CD4-positive, alpha-beta T cell treated with Interleukin-6 at 100 ng/mL for 8 hours (primary cell): ENCODE measurements around the gene PRTFDC1.

ENCODE experiments used
- DNase-seq: peaks from one replicate; pipeline ENCODE4 v3.0.0-alpha.2; 2020; ENCODE audit warnings: mixed read lengths, low spot score

Gene PRTFDC1

DNA sequence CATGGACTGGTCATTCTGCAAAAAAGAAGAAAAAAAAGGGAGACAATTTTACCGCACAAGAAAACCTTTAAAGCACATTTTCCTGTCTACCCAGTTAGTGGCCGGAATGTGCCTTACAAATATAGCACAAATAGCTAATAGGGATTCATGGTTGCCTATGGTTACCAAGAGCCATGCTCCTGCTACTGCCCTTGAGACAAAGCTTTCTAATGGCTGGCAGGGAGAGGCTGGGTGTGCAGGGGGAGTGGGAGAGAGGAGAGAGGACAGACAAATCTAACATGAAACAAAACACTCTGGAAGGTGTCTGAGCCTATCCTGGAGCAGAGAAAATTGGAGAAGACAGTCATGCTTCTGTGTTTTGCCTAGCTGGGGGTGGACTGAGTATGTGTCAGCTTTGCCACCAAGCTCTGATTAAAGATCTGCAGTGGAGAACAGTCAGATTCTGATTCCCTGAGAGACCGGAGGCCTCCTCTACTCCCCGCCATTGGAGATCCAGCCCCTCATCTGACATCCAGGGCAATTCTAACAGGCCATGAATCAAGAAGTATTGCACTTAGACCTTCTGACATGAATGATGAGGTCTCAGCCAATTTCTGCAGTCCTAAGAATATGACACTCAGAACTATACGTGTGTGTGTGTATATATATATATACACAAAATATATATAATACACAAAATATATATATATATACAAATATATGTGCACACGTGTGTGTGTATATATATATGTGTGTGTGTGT lies 80.2 kb downstream of the PRTFDC1 start:
- no peak for DNase-seq

DNA sequence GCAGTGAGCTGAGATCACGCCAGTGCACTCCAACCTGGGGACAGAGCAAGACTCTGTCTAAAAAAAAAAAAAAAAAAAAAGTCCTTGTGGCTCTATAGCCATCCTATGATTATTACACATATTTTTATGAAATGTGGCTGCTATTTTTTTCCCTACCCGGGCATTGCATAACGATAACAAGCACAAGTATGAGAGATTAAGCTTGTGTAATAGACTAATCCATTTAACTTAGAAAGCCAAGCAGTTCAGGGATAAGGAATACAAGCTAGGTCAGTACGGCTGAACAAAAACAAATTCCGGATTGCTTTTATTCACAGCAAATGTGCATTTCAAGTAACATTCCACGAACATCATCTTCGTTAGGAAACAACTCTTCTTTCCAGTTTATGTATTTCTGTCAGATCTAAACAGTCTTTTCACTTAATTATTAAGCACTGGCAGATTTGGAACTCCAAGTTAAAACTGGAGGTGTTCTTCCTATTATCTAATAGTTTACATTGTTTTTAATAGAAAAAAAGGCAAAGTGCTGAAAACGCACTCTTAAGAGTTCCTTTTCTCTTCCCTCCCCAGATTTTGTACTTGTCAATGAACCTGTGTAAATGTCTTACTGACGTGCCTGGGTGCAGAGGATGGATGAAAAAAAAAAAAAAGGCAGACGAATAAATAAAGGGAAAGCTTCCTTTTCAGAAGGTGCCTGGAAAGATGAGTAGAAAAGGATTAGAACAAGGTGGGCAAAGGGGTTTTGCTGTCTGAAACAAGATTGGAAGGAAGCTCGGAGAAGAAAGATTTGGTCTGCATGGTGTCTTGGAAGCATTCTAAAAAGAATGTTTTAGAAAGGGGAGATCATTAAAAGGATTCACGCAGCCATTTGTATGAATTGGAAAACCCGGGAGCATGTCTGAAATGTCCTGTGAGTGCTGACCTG lies 81.1 kb downstream of the PRTFDC1 start:
- DNase-seq = no peak

DNA sequence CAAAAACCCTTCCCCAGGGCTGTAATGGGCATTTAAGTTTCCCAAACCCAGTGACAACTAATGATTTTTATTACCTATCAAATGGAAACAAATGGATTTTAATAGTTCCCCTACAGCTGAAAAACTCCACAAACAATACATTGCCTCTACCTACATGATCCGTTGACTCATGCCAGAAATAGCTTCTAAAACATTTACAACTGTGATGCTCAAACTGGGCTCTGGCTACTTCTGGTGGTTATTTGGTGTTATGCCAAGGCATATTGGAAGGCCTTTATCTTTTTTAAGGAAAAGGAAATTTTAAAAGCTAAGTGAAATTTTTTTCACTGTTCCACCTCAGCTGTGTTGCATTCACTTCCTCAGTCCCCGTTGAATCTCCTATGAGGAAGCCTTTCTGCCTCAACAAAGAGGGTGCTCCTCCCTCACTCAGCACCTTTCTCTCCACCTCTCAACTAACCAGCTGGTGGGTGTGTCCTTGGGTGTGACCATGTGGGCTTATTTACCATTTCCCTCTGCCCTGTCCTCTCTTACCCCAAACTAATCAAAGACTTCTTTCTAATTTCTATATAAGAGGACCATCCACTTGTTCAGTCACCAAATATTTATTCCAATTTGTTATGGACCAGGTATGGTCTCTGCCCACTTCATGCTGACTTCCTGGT lies 82.9 kb downstream of the PRTFDC1 start:
- no peak for DNase-seq

DNA sequence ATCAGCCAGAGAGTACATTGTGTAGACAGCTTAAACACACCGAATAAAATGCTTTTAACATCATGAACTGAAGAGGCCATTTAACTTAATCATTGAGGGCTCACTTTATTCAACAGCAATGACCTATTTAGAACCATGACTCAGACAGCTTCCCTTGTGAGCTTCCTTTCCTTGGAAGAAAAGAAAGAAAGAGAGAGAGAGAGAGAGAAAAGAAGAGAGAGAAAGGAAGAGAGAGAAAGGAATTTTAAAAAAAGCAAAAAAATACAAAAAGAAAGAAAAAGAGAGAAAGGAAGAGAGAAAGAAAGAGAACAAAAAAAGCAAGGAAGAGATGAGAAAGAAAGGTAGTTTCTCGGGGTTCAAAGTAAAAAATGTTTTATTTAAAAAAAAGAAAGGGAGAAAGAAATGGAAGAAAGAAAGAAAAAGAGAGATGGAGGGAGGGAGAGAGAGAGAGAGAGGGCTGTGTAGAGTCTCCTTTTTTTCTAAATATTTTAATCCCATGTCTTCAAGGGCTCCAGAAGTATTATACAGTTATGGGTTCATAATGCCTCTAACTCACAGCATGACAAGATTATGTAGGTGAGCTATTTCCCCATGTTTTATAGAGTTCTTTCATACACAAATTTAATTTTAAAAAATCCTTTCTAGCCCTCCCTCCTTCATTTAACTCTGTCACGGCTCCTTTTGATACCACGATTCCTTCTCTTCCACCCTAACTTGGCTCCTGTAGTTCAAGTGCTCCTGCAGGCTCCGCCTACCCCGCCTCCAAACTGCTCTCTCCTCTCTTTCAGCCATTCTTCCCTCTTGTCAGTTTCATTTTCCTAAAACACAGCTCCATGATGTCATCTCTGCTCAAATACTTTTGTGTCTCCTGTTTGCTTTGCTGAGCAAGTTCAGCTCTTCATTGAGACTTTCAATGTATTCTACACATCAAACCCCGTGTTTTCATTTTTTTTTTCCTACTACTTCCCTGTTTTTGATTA lies 85.5 kb downstream of the PRTFDC1 start:
- no peak for DNase-seq

DNA sequence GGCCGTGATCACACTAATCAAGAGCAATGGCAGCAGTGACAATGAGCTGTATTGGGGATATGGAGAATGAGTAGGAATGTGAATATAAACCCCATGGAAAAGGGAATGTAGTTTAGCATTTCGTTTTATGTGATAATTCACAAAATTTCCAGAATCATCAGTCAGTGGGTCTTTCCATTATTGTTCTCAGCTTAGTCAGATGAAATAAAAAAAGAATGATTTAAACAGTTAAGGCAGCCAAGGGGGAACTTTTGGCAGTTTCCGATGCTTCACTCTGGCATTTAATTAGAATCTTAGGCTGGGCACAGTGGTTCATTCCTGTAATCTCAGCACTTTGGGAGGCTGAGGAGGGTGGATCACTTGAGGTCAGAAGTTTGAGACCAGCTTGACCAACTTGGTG lies 86.6 kb downstream of the PRTFDC1 start:
- DNase-seq = no peak

DNA sequence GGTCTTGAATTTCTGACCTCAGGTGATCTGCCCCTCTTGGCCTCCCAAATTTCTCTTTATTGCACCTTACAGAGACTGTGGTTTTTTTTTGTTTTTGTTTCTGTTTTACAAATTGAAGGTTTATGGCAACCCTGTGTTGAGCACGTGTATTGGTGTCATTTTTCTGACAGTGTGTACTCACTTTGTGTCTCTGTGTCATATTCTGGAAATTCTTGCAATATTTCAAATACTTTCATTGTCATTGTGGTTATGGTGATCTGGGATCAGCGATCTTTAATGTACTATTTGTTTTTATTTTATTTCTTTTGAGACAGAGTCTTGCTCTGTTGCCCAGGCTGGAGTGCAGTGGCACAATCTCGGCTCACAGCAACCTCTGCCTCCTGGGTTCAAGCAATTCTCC lies 89.8 kb downstream of the PRTFDC1 start:
- no peak for DNase-seq

DNA sequence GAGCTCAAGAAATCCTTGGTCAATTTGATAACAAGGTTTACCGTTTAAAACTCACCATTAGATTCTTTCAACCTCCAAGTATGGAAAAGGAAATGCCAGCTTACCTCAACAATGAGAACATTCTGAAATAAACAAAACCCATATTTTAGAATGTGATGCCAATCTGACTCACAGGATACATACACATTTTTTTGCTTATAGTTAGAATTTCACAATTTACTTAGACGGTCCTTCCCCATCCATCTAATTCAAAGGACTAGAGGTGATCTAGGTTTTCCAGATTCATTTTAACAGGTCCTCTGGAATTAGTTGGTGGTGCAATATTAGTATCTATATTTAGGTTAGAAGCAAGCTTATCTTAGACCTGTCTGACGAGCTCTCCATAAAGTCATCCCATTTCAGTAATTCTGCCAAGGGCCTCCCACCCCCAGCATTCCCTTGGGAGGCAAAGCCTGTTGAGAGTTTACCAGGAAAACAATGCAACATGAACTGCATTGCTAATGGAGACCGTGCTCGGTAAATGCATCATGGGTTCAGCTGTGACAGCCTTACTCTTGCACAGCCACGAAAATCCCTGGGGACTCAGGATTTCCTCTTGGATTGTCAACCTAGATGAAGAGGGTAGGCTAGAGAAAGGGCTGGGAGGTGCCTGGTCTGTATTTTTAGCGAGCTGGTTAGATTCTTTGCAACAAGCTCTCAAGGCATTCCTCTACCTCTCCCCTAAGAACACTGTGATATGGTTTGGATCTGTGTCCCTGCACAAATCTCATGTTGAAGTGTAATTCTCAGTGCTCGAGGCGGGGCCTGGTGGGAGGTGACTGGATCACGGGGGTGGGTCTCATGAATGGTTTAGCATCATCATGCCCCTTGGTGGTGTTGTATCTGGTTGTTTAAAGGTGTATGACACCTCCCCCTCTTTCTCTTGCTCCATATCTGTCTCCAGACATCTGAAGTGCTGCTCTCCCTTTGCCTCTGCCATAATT lies 93.8 kb downstream of the PRTFDC1 start:
- no peak for DNase-seq

DNA sequence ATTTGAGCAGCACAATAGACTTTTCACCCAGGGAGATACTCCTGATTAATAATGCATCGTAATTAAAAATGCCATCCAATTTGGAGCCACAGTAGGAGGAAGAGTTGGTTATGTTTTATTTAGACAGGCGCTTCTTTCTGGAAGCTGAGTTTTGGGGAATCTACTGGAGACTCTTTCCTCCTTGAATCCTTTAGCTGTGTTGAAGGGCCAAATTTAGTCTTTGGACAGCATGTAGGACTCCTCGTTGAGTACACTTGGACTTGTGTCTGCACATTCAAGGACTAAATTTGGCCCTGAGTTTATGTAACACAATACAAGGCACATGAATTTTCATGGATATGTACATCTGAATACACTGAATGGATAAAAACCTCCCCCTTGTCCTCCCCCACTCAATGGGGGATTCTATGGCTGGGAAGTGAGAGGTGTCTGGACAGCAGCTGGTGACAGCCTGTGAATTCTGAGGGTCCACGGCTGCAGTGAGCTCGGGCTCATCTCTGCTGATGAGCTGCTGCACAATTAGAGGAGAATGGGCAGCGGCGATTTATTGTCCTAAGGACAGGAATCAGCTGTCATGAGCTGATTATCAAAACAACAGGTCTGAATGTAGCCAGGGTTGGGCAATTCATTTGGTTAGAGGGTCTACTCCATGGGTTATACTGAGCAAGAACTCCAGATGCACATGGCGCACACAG lies 95.2 kb downstream of the PRTFDC1 start:
- no peak for DNase-seq

DNA sequence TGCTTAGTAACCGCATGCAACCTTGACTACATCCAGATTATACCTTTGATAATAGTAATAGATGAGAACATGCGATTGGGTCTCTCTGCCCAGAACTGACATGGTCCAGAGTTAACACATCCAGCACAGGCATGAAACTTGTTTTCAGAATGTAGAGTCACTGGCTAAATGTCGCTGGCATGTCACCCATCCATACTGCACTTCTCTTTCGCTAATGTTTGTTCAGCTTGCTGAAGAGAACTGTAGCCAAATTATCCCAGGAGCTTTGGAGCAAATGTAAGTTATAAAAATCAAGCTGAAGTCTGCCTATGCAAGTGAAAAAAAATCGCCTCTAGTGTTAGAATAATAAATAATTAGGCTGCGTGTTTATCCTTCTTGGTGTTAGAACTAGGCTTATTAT lies 98.2 kb downstream of the PRTFDC1 start:
- DNase-seq = no peak

DNA sequence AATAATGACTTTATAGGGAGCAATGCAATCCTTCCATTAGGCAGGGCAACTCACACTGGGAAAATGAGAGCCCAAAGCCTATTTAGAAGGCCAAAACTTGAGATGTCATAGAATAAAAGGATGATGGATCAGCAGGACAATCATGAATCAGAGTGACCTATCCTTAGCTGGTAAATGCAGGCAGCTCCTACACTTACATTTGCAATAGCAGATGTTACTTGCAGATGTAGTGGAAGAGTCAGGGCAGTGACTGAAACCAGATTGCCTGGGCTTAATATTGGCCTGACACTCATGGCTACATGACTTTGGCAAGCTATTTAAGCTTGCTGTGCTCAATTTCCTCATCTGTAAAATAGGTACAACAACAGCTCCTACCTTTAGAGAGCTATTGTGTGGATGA lies 98.7 kb downstream of the PRTFDC1 start:
- no peak for DNase-seq

DNA sequence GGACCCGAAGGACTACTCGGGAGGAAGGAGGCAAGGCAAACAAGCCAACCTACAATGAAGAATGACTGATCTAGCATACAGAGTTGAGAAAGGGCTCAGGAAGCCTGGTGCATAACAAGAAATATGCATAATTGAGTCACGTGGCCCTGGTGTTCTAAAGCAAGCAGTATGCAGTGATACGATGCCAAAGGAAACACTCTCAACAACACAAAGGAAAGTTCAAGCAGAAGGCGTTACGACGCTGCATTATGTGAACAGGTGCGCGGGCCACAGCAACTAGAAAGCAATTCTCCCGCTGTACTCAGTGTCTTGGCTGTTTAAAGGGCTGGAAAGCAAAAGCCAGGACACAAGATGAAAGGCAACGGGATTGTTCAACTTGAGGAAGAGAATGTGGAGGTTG lies 100.8 kb downstream of the PRTFDC1 start:
- DNase-seq = peak; percentile 25

DNA sequence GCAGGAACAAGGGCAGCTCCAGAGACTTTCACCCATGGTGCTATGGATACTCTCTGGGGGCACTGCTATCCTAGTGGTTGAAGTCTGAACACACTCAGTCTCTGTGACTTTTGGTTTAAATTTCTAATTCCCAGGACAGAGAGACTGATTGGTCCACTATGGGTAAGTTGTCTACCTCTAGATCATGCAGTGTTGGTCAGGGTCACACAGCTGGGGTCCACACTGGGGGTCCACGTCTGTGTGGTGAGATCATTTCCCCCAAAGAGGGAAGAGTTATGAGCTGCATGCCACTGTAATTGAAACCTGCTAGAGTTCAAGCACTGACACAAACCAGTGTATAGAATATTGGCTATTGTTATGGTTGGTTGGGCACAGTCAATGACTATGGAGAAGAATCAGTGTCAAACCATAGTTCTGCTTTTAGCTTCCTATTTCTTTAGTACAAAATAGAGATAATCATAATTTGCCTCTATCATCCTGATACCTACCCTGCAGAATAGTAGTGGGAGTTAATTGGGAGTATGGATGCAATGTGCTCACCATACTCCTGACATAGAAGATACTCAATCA lies 101.6 kb downstream of the PRTFDC1 start:
- no peak for DNase-seq

DNA sequence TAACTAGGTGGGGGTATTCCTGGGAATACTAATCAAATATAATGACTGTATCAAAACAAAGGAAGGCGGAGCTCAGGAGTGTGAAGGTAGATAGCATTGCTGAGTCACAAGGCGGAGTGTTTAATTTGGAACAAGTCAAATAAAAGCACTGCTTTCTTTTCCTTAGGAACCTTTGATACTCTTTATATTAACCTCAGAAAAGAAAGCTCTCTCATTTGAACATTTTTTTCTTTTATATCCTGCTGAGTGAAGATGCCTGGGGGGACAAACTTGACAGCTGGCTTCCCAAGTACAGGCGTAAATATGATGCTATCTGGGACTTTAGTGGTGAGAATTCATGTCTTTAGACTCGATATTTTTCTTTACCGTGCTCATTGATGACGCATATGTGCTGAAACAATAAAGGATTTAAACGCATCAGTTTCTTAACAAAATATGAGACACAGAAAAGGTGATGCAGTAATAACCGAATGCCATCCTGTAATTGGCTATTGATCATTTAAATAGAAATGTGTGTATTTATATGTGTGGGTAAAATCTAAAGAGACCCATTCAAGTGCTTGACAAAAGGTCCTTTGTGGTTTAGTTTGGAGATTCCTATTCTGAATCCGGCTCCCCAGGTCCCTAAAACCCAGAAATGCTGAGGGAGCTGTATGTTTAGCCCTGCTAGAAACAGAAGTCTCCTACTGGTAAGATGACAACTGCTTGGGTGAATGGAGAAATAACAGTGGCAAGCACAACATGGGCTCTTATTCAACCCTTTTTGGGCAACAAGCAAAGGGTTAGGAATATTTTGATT lies 102.7 kb downstream of the PRTFDC1 start:
- no peak for DNase-seq

DNA sequence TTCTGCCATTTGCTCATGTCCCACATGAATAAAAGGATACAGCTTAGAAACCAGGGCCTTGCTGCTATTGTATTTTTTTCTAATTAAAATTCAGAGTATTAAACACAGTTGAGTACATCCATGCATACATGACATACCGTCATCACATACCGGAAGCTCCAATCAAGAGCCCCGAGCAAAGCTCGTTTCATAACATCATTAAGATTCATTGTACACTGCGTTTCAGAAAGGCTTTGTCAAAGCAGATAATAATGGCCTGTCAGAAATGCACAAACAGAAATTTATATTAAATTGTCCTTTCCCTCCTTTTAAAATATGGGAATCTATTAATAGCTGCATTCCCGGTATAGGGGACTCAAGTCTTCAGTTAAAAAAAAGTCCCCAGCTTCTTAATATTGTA lies 103.4 kb downstream of the PRTFDC1 start:
- DNase-seq = no peak

DNA sequence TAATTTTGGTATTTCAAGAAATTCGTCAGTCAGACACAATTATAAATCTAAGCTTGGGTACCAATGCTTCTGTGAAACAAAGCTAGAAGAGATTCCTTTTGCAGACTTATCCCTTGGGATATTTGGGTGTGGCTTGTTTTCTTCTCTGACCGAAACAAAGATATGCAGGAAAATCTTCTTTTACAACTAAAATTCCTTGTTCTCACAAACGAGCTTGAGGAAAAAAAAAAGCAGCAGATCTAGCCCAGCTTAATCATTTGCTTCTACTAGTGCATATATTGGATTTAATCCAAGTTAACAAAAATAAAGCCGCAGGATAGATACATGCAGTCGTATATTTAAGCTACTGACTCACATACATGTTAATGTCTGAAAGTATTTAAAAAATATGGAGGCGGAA lies 104.2 kb downstream of the PRTFDC1 start:
- DNase-seq = no peak

DNA sequence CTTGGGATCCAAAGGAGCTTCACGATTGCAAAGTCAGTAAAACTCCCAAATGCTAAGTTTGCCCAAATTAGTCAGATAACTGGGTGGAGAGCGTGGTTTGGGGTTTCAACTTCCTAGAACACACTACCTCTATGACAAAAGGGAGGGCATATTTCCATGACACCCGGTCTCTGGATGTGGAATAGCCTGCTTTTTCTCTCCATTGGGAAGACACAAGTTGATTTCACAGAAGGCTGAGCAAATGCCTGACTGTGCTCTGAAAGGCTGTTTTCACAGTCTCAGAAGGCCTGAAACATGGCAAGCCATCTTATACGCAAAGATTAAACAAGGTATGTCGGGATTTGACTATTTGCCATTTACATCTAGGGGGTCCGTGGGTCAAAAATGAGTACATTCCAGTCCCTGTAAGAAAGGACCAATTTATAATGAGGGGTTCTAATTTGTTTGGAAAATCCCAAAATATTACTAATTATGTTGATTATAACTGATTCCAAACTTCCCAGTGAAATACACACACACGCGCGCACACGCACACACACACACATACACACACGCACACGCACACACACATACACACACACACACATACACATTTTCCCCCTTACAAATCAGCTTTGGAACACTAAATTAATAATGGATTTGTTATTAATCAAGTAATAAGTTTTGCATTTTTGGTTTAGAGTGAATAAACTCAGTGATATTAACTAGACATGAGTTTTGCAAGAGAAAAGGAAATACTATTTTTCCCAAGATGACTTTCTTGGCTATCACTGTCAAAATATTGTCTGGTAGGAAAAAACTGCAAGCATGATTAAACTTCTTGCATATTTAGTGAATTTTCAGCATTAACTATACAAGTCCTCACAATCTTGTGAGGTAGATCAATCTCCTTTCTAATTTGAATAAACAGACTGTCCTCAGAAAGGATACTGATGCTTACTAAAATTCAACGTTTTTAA lies 105.0 kb downstream of the PRTFDC1 start:
- DNase-seq = no peak

DNA sequence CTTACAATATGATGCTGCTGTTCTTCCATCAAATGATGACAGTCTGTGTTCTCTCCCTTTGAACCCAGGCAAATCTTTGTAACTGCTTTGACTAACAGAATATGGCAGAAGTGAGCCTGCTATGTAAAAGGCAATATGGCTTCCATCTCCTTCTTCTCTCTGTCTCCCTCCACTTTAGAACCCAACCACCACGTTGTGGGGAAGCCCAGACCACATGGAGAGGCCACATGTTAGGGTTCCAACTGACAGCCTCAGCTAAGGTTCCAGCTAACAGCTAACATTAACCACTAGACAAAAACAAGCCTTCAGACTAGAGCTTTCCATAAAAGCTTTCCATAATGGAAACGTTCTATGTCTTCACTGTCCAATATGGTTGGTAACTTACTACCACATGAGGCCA lies 107.7 kb downstream of the PRTFDC1 start:
- no peak for DNase-seq
